Activated CD8-positive, alpha-beta memory T cell treated with anti-CD3 and anti-CD28 coated beads, Interleukin-2, amount 50 U/mL, for 48 hours (primary cell): ENCODE results near the gene SGTB.
"Not testable (repeated sequence)": the region's sequence is repeated elsewhere in the genome, so short reads cannot be mapped to it uniquely, and the experiment has no call there.

ENCODE experiments used
- DNase-seq: peaks from one replicate; pipeline ENCODE4 v3.0.0-alpha.2; 2020

Gene SGTB

GRCh38 chr5:65734196-65734775, 12.4 kb upstream of the SGTB start:
- not testable (repeated sequence) for DNase-seq

GRCh38 chr5:65732046-65732445, 10.1 kb upstream of the SGTB start:
- DNase-seq, result not testable (repeated sequence)

GRCh38 chr5:65730910-65731309, 9.0 kb upstream of the SGTB start:
- DNase-seq, result no peak

GRCh38 chr5:65728218-65728617, 6.3 kb upstream of the SGTB start:
- no peak for DNase-seq

GRCh38 chr5:65727491-65728156, 5.7 kb upstream of the SGTB start:
- DNase-seq, result no peak

GRCh38 chr5:65722575-65723403, 880 bp upstream of the SGTB start:
- no peak for DNase-seq

- DNase-seq, result peak; percentile 60
Measured at GRCh38 chr5:65721050-65721719, 724 bp downstream of the SGTB start.

GRCh38 chr5:65718576-65719310, 3.2 kb downstream of the SGTB start:
- no peak for DNase-seq

GRCh38 chr5:65708145-65708544, 13.8 kb downstream of the SGTB start:
- DNase-seq, result no peak

GRCh38 chr5:65707663-65708062, 14.2 kb downstream of the SGTB start:
- DNase-seq, result no peak

- no peak for DNase-seq
Measured at GRCh38 chr5:65704621-65705239, 17.2 kb downstream of the SGTB start.

- DNase-seq, result no peak
Measured at GRCh38 chr5:65702036-65702435, 19.9 kb downstream of the SGTB start.

GRCh38 chr5:65699338-65699737, 22.6 kb downstream of the SGTB start:
- no peak for DNase-seq

GRCh38 chr5:65696892-65697291, 25.0 kb downstream of the SGTB start:
- DNase-seq, result no peak

GRCh38 chr5:65695896-65696295, 26.0 kb downstream of the SGTB start:
- no peak for DNase-seq

- DNase-seq, result no peak
Measured at GRCh38 chr5:65695162-65695755, 26.6 kb downstream of the SGTB start.

GRCh38 chr5:65693121-65693520, 28.8 kb downstream of the SGTB start:
- DNase-seq, result no peak

- no peak for DNase-seq
Measured at GRCh38 chr5:65682148-65682547, 39.8 kb downstream of the SGTB start.

GRCh38 chr5:65676056-65676455, 45.9 kb downstream of the SGTB start:
- not testable (repeated sequence) for DNase-seq

- DNase-seq, result no peak
Measured at GRCh38 chr5:65674749-65675148, 47.2 kb downstream of the SGTB start.

GRCh38 chr5:65672796-65673195, 49.1 kb downstream of the SGTB start:
- no peak for DNase-seq

- DNase-seq, result no peak
Measured at GRCh38 chr5:65668696-65669095, 53.2 kb downstream of the SGTB start.
